ENCODE measurements around the gene B3GALNT2.

Gene B3GALNT2

DNA sequence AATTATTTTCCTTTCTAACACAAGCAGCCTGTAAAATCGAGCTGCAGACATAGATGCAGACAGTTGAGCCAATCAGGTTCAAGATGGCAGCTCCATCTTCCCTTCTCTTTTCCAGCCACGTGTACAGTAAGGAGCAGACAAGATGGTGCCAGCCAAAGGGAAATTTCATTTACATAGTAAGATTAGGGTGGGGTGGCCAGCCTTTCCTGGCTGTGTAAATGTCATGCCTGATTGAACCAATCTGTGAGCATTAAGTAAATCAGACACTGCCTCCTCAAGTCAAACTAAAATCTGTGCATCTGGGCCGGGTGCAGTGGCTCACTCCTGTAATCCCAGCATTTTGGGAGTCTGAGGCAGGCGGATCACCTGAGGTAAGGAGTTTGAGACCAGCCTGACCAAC is 76.8 kb downstream of the B3GALNT2 start:
- Histone ChIP-seq H3K36me3 (replicated peaks; ENCODE audit: insufficient read depth, low read length) (no peaks in the 10 kb centered on the region), H3K4me2 (ENCODE audit: low read depth, low read length) (no peak overlapping the region)
- TF ChIP-seq EZH2 (optimal IDR thresholded peaks at IDR 0.05; ENCODE audit: low read depth, low read length) (no peak), EZH2phosphoT487 (IDR thresholded peaks at IDR 0.05; ENCODE audit: low read length) (no peak)
- TF ChIP-seq, protein P1, sequence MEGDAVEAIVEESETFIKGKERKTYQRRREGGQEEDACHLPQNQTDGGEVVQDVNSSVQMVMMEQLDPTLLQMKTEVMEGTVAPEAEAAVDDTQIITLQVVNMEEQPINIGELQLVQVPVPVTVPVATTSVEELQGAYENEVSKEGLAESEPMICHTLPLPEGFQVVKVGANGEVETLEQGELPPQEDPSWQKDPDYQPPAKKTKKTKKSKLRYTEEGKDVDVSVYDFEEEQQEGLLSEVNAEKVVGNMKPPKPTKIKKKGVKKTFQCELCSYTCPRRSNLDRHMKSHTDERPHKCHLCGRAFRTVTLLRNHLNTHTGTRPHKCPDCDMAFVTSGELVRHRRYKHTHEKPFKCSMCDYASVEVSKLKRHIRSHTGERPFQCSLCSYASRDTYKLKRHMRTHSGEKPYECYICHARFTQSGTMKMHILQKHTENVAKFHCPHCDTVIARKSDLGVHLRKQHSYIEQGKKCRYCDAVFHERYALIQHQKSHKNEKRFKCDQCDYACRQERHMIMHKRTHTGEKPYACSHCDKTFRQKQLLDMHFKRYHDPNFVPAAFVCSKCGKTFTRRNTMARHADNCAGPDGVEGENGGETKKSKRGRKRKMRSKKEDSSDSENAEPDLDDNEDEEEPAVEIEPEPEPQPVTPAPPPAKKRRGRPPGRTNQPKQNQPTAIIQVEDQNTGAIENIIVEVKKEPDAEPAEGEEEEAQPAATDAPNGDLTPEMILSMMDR (IDR thresholded peaks at IDR 0.05; ENCODE audit: low read length): no peak

DNA sequence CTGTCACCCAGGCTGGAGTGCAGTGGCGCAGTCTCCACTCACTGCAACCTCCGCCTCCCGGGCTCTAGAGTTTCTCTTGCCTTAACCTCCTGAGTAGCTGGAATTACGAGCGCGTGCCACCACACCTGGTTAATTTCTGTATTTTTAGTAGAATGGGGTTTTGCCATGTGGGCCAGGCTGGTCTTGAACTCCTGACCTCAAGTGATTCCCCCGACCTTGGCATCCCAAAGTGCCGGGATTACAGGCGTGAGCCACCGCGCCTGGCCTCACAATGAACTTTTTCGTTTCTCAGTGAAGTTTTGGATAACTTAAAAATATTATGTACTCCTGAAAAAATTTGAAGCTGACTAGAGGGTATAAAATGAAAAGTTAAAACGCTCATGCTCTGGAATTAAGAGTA is 77.6 kb downstream of the B3GALNT2 start:
- Histone ChIP-seq H3F3A (ENCODE audit: insufficient read depth, low read length) (no peaks in the 10 kb centered on the region), H3K4me1 (ENCODE audit: low read length) (no peaks in the 10 kb centered on the region), H3K36me3 (replicated peaks; ENCODE audit: insufficient read depth, low read length) (no peaks in the 10 kb centered on the region), H3K27me3 (replicated peaks; ENCODE audit: insufficient read depth, low read length) (no peaks in the 10 kb centered on the region), H3K9ac (ENCODE audit: low read length) (no peak overlapping the region), H3K9me3 (replicated peaks; ENCODE audit: insufficient read depth, low read length) (no peaks in the 10 kb centered on the region), H2AFZ (ENCODE audit: low read length) (no peak overlapping the region), H3K4me3 (ENCODE audit: low read length) (no peak overlapping the region), H4K20me1 (ENCODE audit: insufficient read depth, low read length) (no peaks in the 10 kb centered on the region), H3K9me2 (replicated peaks; ENCODE audit: insufficient read depth, low read length) (no peaks in the 10 kb centered on the region), H3K27ac (ENCODE audit: low read length) (no peak overlapping the region), H3K4me2 (ENCODE audit: low read depth, low read length) (no peak overlapping the region), H3K79me2 (ENCODE audit: low read length) (no peaks in the 10 kb centered on the region)
- no peak for TF ChIP-seq EZH2 (optimal IDR thresholded peaks at IDR 0.05; ENCODE audit: low read depth, low read length)
- TF ChIP-seq EZH2phosphoT487 (IDR thresholded peaks at IDR 0.05; ENCODE audit: low read length): no peak
- TF ChIP-seq, protein P1 (IDR thresholded peaks at IDR 0.05; ENCODE audit: low read length): no peak
- no peak for DNase-seq

More for the DNA sequence above, 76.8 kb downstream of the B3GALNT2 start:
- no peaks in the 10 kb centered on the region for H3K27me3 ChIP-seq (replicated peaks; ENCODE audit: insufficient read depth, low read length)
- H3F3A ChIP-seq (ENCODE audit: insufficient read depth, low read length): no peaks in the 10 kb centered on the region
- no peak for DNase-seq
- H3K4me3 ChIP-seq (ENCODE audit: low read length): no peak overlapping the region
- no peaks in the 10 kb centered on the region for H3K9me3 ChIP-seq (replicated peaks; ENCODE audit: insufficient read depth, low read length)
- no peaks in the 10 kb centered on the region for H3K79me2 ChIP-seq (ENCODE audit: low read length)
- no peak overlapping the region for H3K27ac ChIP-seq (ENCODE audit: low read length)
- H2AFZ ChIP-seq (ENCODE audit: low read length): no peak overlapping the region
- no peaks in the 10 kb centered on the region for H3K4me1 ChIP-seq (ENCODE audit: low read length)
- H3K9me2 ChIP-seq (replicated peaks; ENCODE audit: insufficient read depth, low read length): no peaks in the 10 kb centered on the region
- no peak overlapping the region for H3K9ac ChIP-seq (ENCODE audit: low read length)
- H4K20me1 ChIP-seq (ENCODE audit: insufficient read depth, low read length): no peaks in the 10 kb centered on the region

DNA sequence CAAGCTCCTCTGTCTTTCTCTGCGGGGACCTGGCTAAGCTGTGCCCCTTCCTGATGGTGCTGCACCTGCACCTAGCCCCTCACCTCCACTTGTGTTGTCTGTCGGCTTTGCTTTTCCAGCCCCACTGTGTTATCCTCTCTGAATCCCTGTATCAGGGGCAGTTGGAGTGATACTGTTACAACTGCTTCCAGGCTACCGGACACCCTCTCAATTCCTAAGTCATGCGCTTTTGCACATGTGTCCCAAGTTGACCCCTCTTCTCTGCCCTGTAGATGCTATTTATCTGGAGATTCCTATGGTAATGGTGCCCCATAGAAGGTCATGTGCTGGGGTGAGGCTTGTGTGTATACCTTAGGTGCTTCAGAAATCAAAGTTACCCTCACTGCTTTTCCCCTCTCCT is 78.1 kb downstream of the B3GALNT2 start:
- H3K4me1 ChIP-seq (ENCODE audit: low read length): no peaks in the 10 kb centered on the region
- DNase-seq: no peak
- H3K79me2 ChIP-seq (ENCODE audit: low read length): no peaks in the 10 kb centered on the region
- no peaks in the 10 kb centered on the region for H3K9me3 ChIP-seq (replicated peaks; ENCODE audit: insufficient read depth, low read length)
- no peaks in the 10 kb centered on the region for H3K27me3 ChIP-seq (replicated peaks; ENCODE audit: insufficient read depth, low read length)
- H3K4me3 ChIP-seq (ENCODE audit: low read length): no peak overlapping the region
- H3K36me3 ChIP-seq (replicated peaks; ENCODE audit: insufficient read depth, low read length): no peaks in the 10 kb centered on the region
- H3K27ac ChIP-seq (ENCODE audit: low read length): no peak overlapping the region
- no peaks in the 10 kb centered on the region for H3K9me2 ChIP-seq (replicated peaks; ENCODE audit: insufficient read depth, low read length)
- no peak overlapping the region for H2AFZ ChIP-seq (ENCODE audit: low read length)
- no peaks in the 10 kb centered on the region for H4K20me1 ChIP-seq (ENCODE audit: insufficient read depth, low read length)
- no peak overlapping the region for H3K9ac ChIP-seq (ENCODE audit: low read length)
- TF ChIP-seq EZH2 (optimal IDR thresholded peaks at IDR 0.05; ENCODE audit: low read depth, low read length) (no peak), EZH2phosphoT487 (IDR thresholded peaks at IDR 0.05; ENCODE audit: low read length) (no peak)
- TF ChIP-seq, protein P1 (IDR thresholded peaks at IDR 0.05; ENCODE audit: low read length): no peak
- H3K4me2 ChIP-seq (ENCODE audit: low read depth, low read length): no peak overlapping the region
- no peaks in the 10 kb centered on the region for H3F3A ChIP-seq (ENCODE audit: insufficient read depth, low read length)
